PFSK-1 (cell line): ENCODE data around the gene G3BP1.

Experiments
- FOXP2 ChIP-seq: optimal IDR thresholded peaks from 2 replicates; pipeline ENCODE3; 2011; ENCODE audit warnings: borderline replicate concordance, control low read depth, inconsistent platforms; ENCODE audit not compliant: insufficient read depth; ENCODE audit errors: extremely low read length, extremely low read depth
- POLR2AphosphoS5 ChIP-seq: IDR thresholded peaks from 2 replicates; pipeline ENCODE4 v1.6.1; 2012; ENCODE audit warnings: low read depth, mild to moderate bottlenecking, control low read depth, low read length, moderate library complexity
- REST ChIP-seq, 2 experiments: IDR thresholded peaks; 2 replicates each; pipeline versions ENCODE4 v1.6.1 to v1.8.0; 2011 to 2012; ENCODE audit warnings: low read depth in 2 of 2, low read length in 2 of 2, control low read depth in 1 of 2, inconsistent platforms in 1 of 2, mild to moderate bottlenecking in 1 of 2, moderate library complexity in 1 of 2; ENCODE audit not compliant: insufficient read depth in 1 of 2
- SIN3A ChIP-seq: IDR thresholded peaks from 2 replicates; pipeline ENCODE4 v1.6.1; 2012; ENCODE audit warnings: mild to moderate bottlenecking, low read length, moderate library complexity, borderline replicate concordance; ENCODE audit not compliant: insufficient read depth
- TAF1 ChIP-seq: IDR thresholded peaks from 2 replicates; pipeline ENCODE4 v1.6.1; 2012; ENCODE audit warnings: low read length, control low read depth, borderline replicate concordance; ENCODE audit not compliant: insufficient read depth

G3BP1 gene

GRCh38 chr5:151764801-151765200 is 7.0 kb upstream of the G3BP1 start:
- TF ChIP-seq TAF1, result no peak
- TF ChIP-seq REST (IDR thresholded peaks at IDR 0.05; ENCODE audit: insufficient read depth in 1 of 2, low read depth in 2 of 2, low read length in 2 of 2), result no peak
- TF ChIP-seq POLR2AphosphoS5, result no peak
- TF ChIP-seq FOXP2, result no peak
- TF ChIP-seq SIN3A, result no peak

- TF ChIP-seq POLR2AphosphoS5 (no peak), SIN3A (no peak), FOXP2 (no peak), REST (IDR thresholded peaks at IDR 0.05; ENCODE audit: insufficient read depth in 1 of 2, low read depth in 2 of 2, low read length in 2 of 2) (no peak), TAF1 (no peak)
Observed at GRCh38 chr5:151766975-151767374, 4.8 kb upstream of the G3BP1 start.

GRCh38 chr5:151770383-151771258 is 1.1 kb upstream of the G3BP1 start:
- TF ChIP-seq POLR2AphosphoS5 (no peak), FOXP2 (peak; percentile 46)

- TF ChIP-seq TAF1 (no peak), POLR2AphosphoS5 (no peak), FOXP2 (no peak), REST (IDR thresholded peaks at IDR 0.05; ENCODE audit: insufficient read depth in 1 of 2, low read depth in 2 of 2, low read length in 2 of 2) (no peak), SIN3A (peak; percentile 29; the same call in 1 of the 2 replicates)
Observed at GRCh38 chr5:151772029-151772845, 483 bp downstream of the G3BP1 start.

- TF ChIP-seq TAF1, result 0 out of 2 replicates have a peak, but pooled peaks have one; percentile 16
- TF ChIP-seq FOXP2, result no peak
- no peak for TF ChIP-seq SIN3A
Observed at GRCh38 chr5:151772846-151773561, 1.2 kb downstream of the G3BP1 start.
